ENCODE data around the gene AUTS2.

DNA sequence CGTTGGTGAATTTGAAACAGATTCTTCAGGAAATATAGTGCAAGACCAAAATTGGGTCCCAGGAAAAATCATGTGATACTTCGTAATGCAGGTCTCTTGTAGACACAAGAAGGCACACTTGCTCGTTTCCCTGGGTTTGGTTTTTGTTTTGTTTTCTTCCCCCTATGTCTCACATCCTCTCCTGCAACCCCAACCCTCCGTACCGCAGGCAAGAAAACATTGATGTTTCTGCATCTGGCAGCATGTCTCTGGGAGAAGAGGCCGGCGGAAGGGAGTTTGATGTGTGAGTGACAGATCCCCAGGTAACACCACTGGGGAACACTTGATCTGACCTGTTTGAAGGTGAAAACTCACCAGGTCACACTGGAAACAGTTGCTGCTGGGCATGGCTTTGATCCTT, 718.5 kb downstream of the AUTS2 start:
- TF ChIP-seq, protein P1, sequence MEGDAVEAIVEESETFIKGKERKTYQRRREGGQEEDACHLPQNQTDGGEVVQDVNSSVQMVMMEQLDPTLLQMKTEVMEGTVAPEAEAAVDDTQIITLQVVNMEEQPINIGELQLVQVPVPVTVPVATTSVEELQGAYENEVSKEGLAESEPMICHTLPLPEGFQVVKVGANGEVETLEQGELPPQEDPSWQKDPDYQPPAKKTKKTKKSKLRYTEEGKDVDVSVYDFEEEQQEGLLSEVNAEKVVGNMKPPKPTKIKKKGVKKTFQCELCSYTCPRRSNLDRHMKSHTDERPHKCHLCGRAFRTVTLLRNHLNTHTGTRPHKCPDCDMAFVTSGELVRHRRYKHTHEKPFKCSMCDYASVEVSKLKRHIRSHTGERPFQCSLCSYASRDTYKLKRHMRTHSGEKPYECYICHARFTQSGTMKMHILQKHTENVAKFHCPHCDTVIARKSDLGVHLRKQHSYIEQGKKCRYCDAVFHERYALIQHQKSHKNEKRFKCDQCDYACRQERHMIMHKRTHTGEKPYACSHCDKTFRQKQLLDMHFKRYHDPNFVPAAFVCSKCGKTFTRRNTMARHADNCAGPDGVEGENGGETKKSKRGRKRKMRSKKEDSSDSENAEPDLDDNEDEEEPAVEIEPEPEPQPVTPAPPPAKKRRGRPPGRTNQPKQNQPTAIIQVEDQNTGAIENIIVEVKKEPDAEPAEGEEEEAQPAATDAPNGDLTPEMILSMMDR (IDR thresholded peaks at IDR 0.05) = no peak
- TF ChIP-seq POLR2A (IDR thresholded peaks at IDR 0.05) (no peak), POLR2AphosphoS5 (IDR thresholded peaks at IDR 0.05) (no peak)

All from breast epithelium (tissue), 3 donors.